Measurements from ENCODE around the gene CD80. TPM values are rescaled to one million over a fixed set of nuclear protein-coding genes. Genes with fewer than 3 reads are reported as not detected.
A peak's percentile ranks its signal among the peaks of the same experiment; 100 is the strongest.

Gene CD80
- total and polyA plus RNA-seq, 10 of the 15 experiments (the other 5 are each of a cell fraction or from before 2014, with no cell fraction given): 41.4 to 137 (median 58.1) TPM

DNA sequence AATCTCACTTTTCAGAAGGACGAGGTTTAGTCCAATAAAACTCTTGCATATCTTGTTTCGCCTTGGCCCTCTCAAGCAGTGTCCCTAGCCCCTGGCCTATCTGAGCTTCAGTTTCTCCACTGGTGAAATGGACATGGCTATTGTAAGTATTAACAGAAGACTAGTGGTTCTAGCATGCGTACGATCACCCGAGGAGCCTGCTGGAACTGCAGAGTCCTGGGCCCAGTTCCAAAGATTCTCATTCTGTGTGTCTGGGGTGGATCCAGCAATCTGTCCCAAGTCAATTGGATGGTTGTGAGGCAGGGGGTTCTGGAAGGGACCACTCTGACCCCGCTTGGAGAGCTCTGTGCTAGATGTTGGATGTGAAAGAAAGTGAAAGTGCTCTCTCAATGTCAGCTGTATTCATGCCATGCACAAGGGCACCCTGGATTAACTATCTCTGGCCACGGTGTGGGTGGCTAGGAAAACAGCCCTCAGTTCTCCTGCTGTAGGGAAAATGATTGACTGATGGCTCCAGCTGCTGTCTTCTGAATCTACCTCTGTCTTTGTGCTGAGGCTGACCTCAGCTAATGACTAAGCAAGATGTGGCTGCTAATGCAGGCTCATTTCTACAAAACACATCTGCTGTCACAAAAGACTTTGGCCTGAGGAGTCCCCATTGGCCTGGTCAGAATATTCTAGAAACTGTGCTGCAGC, 36.4 kb upstream of the CD80 start:
- BruUV-seq (replicated peaks): no TSS peak
- TF ChIP-seq SPI1 (IDR thresholded peaks at IDR 0.05; ENCODE audit: borderline replicate concordance, insufficient read depth, low read depth, low read length) (no peak), NR2F1 (conservative IDR thresholded peaks at IDR 0.05) (0 out of 2 replicates have a peak, but pooled peaks have one; percentile 20), IKZF1 (conservative IDR thresholded peaks at IDR 0.05) (peak; percentile 41; the same call in 1 of the 2 replicates), BACH1 (IDR thresholded peaks at IDR 0.05; ENCODE audit: borderline replicate concordance) (no peak), ZNF622 (IDR thresholded peaks at IDR 0.05) (no peak), ATF7 (IDR thresholded peaks at IDR 0.05; ENCODE audit: low read depth) (peak; percentile 29; the same call in 1 of the 2 replicates), NFXL1 (IDR thresholded peaks at IDR 0.05; ENCODE audit: borderline replicate concordance) (no peak), TCF12 (IDR thresholded peaks at IDR 0.05; ENCODE audit: low read depth, low read length) (0 out of 2 replicates have a peak, but pooled peaks have one; percentile 43)
- TF ChIP-seq, protein P1, sequence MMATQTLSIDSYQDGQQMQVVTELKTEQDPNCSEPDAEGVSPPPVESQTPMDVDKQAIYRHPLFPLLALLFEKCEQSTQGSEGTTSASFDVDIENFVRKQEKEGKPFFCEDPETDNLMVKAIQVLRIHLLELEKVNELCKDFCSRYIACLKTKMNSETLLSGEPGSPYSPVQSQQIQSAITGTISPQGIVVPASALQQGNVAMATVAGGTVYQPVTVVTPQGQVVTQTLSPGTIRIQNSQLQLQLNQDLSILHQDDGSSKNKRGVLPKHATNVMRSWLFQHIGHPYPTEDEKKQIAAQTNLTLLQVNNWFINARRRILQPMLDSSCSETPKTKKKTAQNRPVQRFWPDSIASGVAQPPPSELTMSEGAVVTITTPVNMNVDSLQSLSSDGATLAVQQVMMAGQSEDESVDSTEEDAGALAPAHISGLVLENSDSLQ (IDR thresholded peaks at IDR 0.05): peak; percentile 72
- TF ChIP-seq, protein P2, sequence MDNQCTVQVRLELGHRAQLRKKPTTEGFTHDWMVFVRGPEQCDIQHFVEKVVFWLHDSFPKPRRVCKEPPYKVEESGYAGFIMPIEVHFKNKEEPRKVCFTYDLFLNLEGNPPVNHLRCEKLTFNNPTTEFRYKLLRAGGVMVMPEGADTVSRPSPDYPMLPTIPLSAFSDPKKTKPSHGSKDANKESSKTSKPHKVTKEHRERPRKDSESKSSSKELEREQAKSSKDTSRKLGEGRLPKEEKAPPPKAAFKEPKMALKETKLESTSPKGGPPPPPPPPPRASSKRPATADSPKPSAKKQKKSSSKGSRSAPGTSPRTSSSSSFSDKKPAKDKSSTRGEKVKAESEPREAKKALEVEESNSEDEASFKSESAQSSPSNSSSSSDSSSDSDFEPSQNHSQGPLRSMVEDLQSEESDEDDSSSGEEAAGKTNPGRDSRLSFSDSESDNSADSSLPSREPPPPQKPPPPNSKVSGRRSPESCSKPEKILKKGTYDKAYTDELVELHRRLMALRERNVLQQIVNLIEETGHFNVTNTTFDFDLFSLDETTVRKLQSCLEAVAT (IDR thresholded peaks at IDR 0.05): peak; percentile 51; the same call in 1 of the 2 replicates
- TF ChIP-seq, protein P3, sequence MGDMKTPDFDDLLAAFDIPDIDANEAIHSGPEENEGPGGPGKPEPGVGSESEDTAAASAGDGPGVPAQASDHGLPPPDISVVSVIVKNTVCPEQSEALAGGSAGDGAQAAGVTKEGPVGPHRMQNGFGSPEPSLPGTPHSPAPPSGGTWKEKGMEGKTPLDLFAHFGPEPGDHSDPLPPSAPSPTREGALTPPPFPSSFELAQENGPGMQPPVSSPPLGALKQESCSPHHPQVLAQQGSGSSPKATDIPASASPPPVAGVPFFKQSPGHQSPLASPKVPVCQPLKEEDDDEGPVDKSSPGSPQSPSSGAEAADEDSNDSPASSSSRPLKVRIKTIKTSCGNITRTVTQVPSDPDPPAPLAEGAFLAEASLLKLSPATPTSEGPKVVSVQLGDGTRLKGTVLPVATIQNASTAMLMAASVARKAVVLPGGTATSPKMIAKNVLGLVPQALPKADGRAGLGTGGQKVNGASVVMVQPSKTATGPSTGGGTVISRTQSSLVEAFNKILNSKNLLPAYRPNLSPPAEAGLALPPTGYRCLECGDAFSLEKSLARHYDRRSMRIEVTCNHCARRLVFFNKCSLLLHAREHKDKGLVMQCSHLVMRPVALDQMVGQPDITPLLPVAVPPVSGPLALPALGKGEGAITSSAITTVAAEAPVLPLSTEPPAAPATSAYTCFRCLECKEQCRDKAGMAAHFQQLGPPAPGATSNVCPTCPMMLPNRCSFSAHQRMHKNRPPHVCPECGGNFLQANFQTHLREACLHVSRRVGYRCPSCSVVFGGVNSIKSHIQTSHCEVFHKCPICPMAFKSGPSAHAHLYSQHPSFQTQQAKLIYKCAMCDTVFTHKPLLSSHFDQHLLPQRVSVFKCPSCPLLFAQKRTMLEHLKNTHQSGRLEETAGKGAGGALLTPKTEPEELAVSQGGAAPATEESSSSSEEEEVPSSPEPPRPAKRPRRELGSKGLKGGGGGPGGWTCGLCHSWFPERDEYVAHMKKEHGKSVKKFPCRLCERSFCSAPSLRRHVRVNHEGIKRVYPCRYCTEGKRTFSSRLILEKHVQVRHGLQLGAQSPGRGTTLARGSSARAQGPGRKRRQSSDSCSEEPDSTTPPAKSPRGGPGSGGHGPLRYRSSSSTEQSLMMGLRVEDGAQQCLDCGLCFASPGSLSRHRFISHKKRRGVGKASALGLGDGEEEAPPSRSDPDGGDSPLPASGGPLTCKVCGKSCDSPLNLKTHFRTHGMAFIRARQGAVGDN (IDR thresholded peaks at IDR 0.05): peak; percentile 48; the same call in 1 of the 2 replicates
- TF ChIP-seq, protein P4, sequence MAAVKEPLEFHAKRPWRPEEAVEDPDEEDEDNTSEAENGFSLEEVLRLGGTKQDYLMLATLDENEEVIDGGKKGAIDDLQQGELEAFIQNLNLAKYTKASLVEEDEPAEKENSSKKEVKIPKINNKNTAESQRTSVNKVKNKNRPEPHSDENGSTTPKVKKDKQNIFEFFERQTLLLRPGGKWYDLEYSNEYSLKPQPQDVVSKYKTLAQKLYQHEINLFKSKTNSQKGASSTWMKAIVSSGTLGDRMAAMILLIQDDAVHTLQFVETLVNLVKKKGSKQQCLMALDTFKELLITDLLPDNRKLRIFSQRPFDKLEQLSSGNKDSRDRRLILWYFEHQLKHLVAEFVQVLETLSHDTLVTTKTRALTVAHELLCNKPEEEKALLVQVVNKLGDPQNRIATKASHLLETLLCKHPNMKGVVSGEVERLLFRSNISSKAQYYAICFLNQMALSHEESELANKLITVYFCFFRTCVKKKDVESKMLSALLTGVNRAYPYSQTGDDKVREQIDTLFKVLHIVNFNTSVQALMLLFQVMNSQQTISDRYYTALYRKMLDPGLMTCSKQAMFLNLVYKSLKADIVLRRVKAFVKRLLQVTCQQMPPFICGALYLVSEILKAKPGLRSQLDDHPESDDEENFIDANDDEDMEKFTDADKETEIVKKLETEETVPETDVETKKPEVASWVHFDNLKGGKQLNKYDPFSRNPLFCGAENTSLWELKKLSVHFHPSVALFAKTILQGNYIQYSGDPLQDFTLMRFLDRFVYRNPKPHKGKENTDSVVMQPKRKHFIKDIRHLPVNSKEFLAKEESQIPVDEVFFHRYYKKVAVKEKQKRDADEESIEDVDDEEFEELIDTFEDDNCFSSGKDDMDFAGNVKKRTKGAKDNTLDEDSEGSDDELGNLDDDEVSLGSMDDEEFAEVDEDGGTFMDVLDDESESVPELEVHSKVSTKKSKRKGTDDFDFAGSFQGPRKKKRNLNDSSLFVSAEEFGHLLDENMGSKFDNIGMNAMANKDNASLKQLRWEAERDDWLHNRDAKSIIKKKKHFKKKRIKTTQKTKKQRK (IDR thresholded peaks at IDR 0.05; ENCODE audit: low read depth, low read length): no peak

More for the DNA sequence above, 36.4 kb upstream of the CD80 start:
- CTCF ChIA-PET: interaction anchor here (0.9 to 2.9 kb wide), 13 partner anchors 9 to 85 kb away, joined by 3 to 21 read pairs (median 6); partner anchors contain the start of gene CD80
- SMC1A ChIA-PET (ENCODE audit: uncharacterized antibody, unreplicated experiment): interaction anchor here (0.8 to 4.9 kb wide), 22 partner anchors 8 to 97 kb away, joined by 3 to 41 read pairs (median 5); partner anchors contain the start of genes CD80 and TIMMDC1
- WGBS (ENCODE audit: insufficient coverage, insufficient replicate concordance, low lambda C conversion rate, missing lambda C conversion rate): 94% methylated on average over 7 of the region's 7 CpGs
- in situ Hi-C loops (cut with MboI): loop anchor here (5.0 kb wide), 1 partner anchor 82 kb away; the partner anchor contains the start of gene COX17
- intact Hi-C loops (cut with micrococcal nuclease; ENCODE audit: unreplicated experiment): no loop called here
- no peaks in the 10 kb centered on the region for H3K36me3 ChIP-seq (ENCODE audit: control insufficient read depth in 2 of 2, insufficient read depth in 2 of 2, low read length in 1 of 2)
- POLR2A ChIA-PET: interaction anchor here (0.6 to 10.4 kb wide), 17 partner anchors 7 to 132 kb away, joined by 3 to 133 read pairs (median 4); partner anchors contain the start of genes ADPRH and TMEM39A
- no peaks in the 10 kb centered on the region for H3K27me3 ChIP-seq (replicated peaks in 1 of 2; ENCODE audit: control insufficient read depth in 2 of 2, insufficient read depth in 2 of 2, low read length in 1 of 2)
- no peaks in the 10 kb centered on the region for H4K20me1 ChIP-seq (ENCODE audit: control insufficient read depth, insufficient read depth)
- peak overlapping the region; percentile 37 for H2AFZ ChIP-seq (ENCODE audit: control insufficient read depth, low read depth, low read length)
- peak overlapping the region; percentile 44 for H3K9ac ChIP-seq (ENCODE audit: control insufficient read depth, insufficient read depth, low read length)
- H3K4me2 ChIP-seq (ENCODE audit: control insufficient read depth, insufficient read depth): peak overlapping the region; percentile 58
- H3K79me2 ChIP-seq (ENCODE audit: control insufficient read depth, insufficient read depth, low read length): peaks cover 23% of the 10 kb centered on the region
- peaks cover 51% of the 10 kb centered on the region for H3K4me1 ChIP-seq (ENCODE audit: control insufficient read depth, insufficient read depth, low read length)
- H3K4me3 ChIP-seq: no peak overlapping the region
- RAD21 ChIA-PET (ENCODE audit: unreplicated experiment): interaction anchor here (0.6 to 1.9 kb wide), 11 partner anchors 8 to 141 kb away, joined by 3 to 21 read pairs (median 4); partner anchors contain the start of gene CD80
- ATAC-seq (no peak), FAIRE-seq (no peak), DNase-seq (ENCODE audit: low read depth, low spot score) (no peak)
- H3K9me3 ChIP-seq (replicated peaks; ENCODE audit: control insufficient read depth, insufficient read depth, low read length): peaks cover 2% of the 10 kb centered on the region; the same call in 2 of the 3 replicates
- peak overlapping the region; percentile 87 for H3K27ac ChIP-seq (ENCODE audit: control insufficient read depth, insufficient read depth)
